ENCODE data around the gene KIF13A. TPM values are rescaled to one million over a fixed set of nuclear protein-coding genes. Genes with fewer than 3 reads are reported as not detected.

KIF13A gene
- total and polyA plus RNA-seq, 10 donors = 3.7 to 32.0 (median 19.9) TPM

DNA sequence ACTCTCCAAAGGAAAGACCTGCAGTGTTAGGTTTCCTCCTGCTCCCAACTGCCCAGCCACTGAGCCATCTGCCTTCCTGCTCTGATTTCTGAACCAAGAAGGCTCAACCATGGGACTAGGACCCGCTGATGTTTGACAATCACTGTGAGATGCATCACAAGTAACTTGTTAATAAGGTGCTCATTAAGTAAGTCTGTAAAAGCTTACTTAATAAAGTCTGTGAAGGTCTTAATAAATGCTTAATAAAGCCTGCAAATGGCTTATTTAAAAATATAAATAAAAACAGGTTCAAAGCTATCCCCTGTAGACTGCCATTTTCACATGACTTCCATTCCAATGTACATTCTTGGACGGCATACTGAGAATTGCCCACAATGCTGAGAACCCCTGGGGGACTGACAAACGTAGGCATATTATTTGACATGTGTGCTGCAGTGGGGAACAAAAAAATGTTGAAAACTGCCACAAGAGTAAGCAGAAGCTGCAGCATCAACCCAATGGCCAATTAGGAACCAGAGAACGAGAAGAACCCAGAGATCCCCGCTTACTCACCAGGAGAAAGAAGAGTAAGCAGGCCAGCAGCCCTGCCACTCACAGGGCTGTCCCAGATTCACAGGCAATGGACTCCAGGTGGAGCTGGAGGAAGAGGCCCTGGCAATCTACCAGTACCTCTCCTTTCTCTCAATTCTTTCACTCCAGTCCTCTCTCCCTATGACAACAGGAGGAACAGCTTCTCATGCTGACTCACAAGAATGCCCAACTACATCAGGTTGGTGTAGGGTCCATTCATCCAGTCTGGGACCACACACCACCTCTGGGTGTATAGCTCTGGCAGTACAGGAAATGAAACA lies 19.5 kb downstream of the KIF13A start:
- TF ChIP-seq, protein P1, sequence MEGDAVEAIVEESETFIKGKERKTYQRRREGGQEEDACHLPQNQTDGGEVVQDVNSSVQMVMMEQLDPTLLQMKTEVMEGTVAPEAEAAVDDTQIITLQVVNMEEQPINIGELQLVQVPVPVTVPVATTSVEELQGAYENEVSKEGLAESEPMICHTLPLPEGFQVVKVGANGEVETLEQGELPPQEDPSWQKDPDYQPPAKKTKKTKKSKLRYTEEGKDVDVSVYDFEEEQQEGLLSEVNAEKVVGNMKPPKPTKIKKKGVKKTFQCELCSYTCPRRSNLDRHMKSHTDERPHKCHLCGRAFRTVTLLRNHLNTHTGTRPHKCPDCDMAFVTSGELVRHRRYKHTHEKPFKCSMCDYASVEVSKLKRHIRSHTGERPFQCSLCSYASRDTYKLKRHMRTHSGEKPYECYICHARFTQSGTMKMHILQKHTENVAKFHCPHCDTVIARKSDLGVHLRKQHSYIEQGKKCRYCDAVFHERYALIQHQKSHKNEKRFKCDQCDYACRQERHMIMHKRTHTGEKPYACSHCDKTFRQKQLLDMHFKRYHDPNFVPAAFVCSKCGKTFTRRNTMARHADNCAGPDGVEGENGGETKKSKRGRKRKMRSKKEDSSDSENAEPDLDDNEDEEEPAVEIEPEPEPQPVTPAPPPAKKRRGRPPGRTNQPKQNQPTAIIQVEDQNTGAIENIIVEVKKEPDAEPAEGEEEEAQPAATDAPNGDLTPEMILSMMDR (IDR thresholded peaks at IDR 0.05 in 8 of 11, conservative IDR thresholded peaks at IDR 0.05 in 3 of 11) = no peak
- no peak for TF ChIP-seq POLR2A (IDR thresholded peaks at IDR 0.05)
- TF ChIP-seq POLR2AphosphoS5 (IDR thresholded peaks at IDR 0.05) = no peak
- H3K4me3 ChIP-seq = no peak overlapping the region
- no peaks in the 10 kb centered on the region for H3K36me3 ChIP-seq
- H3K27me3 ChIP-seq (replicated peaks in 1 of 7) = no peaks in the 10 kb centered on the region
- intact Hi-C loops (cut with DNase I; ENCODE audit: low total_unique reads) = no loop called here
- 81 to 92% (median 87%) methylated on average over 5 of the region's 5 CpGs for WGBS, 5 donors
- H3K4me1 ChIP-seq = peaks cover 0 to 18% (median 12%) of the 10 kb centered on the region in 6 donors
- no peaks in the 10 kb centered on the region for H3K9me3 ChIP-seq
- H3K27ac ChIP-seq = no peak overlapping the region
- no peak for DNase-seq

DNA sequence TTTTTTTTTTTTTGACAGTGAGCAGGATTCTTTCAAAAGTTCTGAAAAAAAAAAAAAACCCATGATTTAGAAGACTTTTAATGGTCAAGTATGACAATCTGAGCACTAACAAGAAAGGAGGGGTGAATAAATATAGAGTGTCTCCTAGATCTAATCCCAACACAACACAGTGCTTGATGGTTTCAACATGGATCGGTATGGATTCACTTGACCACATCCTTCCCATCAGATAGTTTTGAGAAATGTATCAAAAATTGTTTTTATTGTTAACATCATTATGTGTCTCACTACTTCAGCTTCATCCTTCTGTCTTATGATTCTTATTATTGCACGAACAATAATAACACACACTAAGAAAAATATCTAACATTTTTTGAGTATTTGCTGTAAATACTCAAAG lies 21.0 kb downstream of the KIF13A start:
- Histone ChIP-seq H3K9me3 (no peaks in the 10 kb centered on the region), H3K27ac (no peak overlapping the region), H3K27me3 (replicated peaks in 1 of 7) (no peaks in the 10 kb centered on the region), H3K4me1 (peaks cover 0 to 12% (median 1%) of the 10 kb centered on the region in 6 donors), H3K4me3 (no peak overlapping the region), H3K36me3 (no peaks in the 10 kb centered on the region)
- DNase-seq = no peak
- TF ChIP-seq POLR2A (IDR thresholded peaks at IDR 0.05) (no peak), POLR2AphosphoS5 (IDR thresholded peaks at IDR 0.05) (no peak)
- TF ChIP-seq, protein P1 (IDR thresholded peaks at IDR 0.05 in 8 of 11, conservative IDR thresholded peaks at IDR 0.05 in 3 of 11) = no peak
- WGBS, 5 donors = 78 to 87% (median 84%) methylated on average over 2 of the region's 2 CpGs
- intact Hi-C loops (cut with DNase I; ENCODE audit: low total_unique reads) = no loop called here

DNA sequence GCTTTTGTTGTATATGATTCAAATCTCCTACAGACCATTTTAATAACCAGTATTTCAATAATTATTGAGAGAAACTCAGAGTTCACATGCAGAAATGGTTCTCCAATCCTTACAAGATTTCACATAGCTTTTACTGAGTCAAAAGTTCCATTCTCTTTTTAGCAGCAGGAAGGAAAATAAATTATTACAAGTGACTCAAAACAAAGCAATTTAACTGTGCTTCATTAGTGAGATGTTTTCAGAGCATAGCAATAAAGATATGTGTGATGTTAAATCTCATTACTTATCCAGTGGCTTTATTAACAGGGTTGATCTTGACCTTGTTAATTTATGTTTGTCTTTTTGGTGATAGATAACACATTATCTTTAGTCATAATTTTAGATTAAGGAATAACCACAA lies 22.0 kb downstream of the KIF13A start:
- TF ChIP-seq POLR2A (IDR thresholded peaks at IDR 0.05) (no peak), POLR2AphosphoS5 (IDR thresholded peaks at IDR 0.05) (no peak)
- Histone ChIP-seq H3K27me3 (replicated peaks in 1 of 7) (no peaks in the 10 kb centered on the region), H3K27ac (no peak overlapping the region), H3K4me1 (peaks cover 0 to 8% (median 0%) of the 10 kb centered on the region in 6 donors), H3K9me3 (no peaks in the 10 kb centered on the region), H3K4me3 (no peak overlapping the region), H3K36me3 (no peaks in the 10 kb centered on the region)
- no peak for DNase-seq
- intact Hi-C loops (cut with DNase I; ENCODE audit: low total_unique reads) = no loop called here

DNA sequence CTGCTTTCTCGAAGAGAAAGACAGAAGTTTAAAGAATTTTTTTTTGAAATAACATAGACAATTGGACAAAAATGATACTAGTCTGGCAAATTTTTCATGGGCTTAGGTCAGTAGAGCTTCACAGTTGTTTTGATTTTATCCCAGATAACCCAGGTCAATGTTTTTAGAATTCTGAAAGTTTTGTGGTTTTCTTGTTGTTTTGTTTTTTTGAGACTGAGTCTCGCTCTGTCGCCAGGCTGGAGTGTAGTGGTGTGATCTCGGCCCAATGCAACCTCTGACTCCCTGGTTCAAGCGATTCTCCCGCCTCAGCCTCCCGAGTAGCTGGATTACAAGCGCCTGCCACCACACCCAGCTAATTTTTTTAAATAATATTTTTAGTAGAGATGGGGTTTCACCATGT lies 22.8 kb downstream of the KIF13A start:
- intact Hi-C loops (cut with DNase I; ENCODE audit: low total_unique reads) = no loop called here
- TF ChIP-seq, protein P1 (IDR thresholded peaks at IDR 0.05 in 8 of 11, conservative IDR thresholded peaks at IDR 0.05 in 3 of 11) = no peak
- no peak for TF ChIP-seq POLR2A (IDR thresholded peaks at IDR 0.05)
- no peak for TF ChIP-seq POLR2AphosphoS5 (IDR thresholded peaks at IDR 0.05)
- WGBS, 5 donors = 88 to 94% (median 91%) methylated on average over 8 of the region's 8 CpGs

More for the DNA sequence above, 22.8 kb downstream of the KIF13A start:
- no peaks in the 10 kb centered on the region for H3K36me3 ChIP-seq
- H3K4me1 ChIP-seq = peaks cover 0 to 8% (median 0%) of the 10 kb centered on the region in 6 donors
- H3K27ac ChIP-seq = no peak overlapping the region
- H3K9me3 ChIP-seq = no peaks in the 10 kb centered on the region
- no peaks in the 10 kb centered on the region for H3K27me3 ChIP-seq (replicated peaks in 1 of 7)
- DNase-seq = no peak
- H3K4me3 ChIP-seq = no peak overlapping the region

Measured in spleen (tissue), 11 donors.